H9 (cell line): ENCODE results near the gene RALGAPB. TPM values are rescaled to one million over a fixed set of nuclear protein-coding genes. Genes with fewer than 3 reads are reported as not detected.

Source experiments
- DNase-seq: peaks from one replicate; pipeline ENCODE4 v3.0.0-alpha.2; 2017
- H2AFZ ChIP-seq: one replicate; pipeline ENCODE4 v1.6.1; 2013; ENCODE audit warnings: mild to moderate bottlenecking, low read length, control low read depth, moderate library complexity
- H2AK5ac ChIP-seq: 2 replicates; pipeline ENCODE4 v1.6.1; 2013; ENCODE audit warnings: low read length, control low read depth, mixed read lengths; ENCODE audit not compliant: insufficient read length
- H2BK120ac ChIP-seq: one replicate; pipeline ENCODE4 v1.6.1; 2013; ENCODE audit warnings: low read depth, mild to moderate bottlenecking, low read length, control low read depth, inconsistent platforms; ENCODE audit not compliant: poor library complexity, severe bottlenecking
- H2BK12ac ChIP-seq: 2 replicates; pipeline ENCODE4 v1.6.1; 2013; ENCODE audit warnings: low read length, control low read depth, mixed read lengths, low read depth; ENCODE audit not compliant: insufficient read length
- H2BK15ac ChIP-seq: 2 replicates; pipeline ENCODE4 v1.6.1; 2013; ENCODE audit warnings: low read depth, low read length, control low read depth
- H2BK20ac ChIP-seq: one replicate; pipeline ENCODE4 v1.6.1; 2013; ENCODE audit warnings: low read depth, mild to moderate bottlenecking, low read length, control low read depth, inconsistent platforms; ENCODE audit not compliant: poor library complexity, severe bottlenecking
- H2BK5ac ChIP-seq: 2 replicates; pipeline ENCODE4 v1.6.1; 2013; ENCODE audit warnings: low read length, control low read depth, mixed read lengths; ENCODE audit not compliant: insufficient read length
- H3K14ac ChIP-seq: 2 replicates; pipeline ENCODE4 v1.6.1; 2013; ENCODE audit warnings: low read length, control low read depth; ENCODE audit not compliant: insufficient read depth
- H3K18ac ChIP-seq: 2 replicates; pipeline ENCODE4 v1.6.1; 2013; ENCODE audit warnings: low read depth, mild to moderate bottlenecking, mixed read lengths, low read length, control low read depth; ENCODE audit not compliant: insufficient read length
- H3K23ac ChIP-seq: 2 replicates; pipeline ENCODE4 v1.6.1; 2013; ENCODE audit warnings: low read length, control low read depth, mixed read lengths, low read depth; ENCODE audit not compliant: insufficient read length
- H3K23me2 ChIP-seq: 2 replicates; pipeline ENCODE4 v1.6.1; 2013; ENCODE audit warnings: low read depth, mild to moderate bottlenecking, mixed read lengths, low read length, control low read depth; ENCODE audit not compliant: insufficient read length, poor library complexity, severe bottlenecking
- H3K27ac ChIP-seq: 2 replicates; pipeline ENCODE4 v1.5.1; 2013; ENCODE audit warnings: low read length, control low read depth, mixed read lengths, low read depth; ENCODE audit not compliant: insufficient read length
- H3K27me3 ChIP-seq: 2 replicates; pipeline ENCODE4 v1.6.1; 2013; ENCODE audit warnings: low read length, control low read depth, inconsistent platforms; ENCODE audit not compliant: insufficient read depth
- H3K4ac ChIP-seq: 2 replicates; pipeline ENCODE4 v1.6.1; 2013; ENCODE audit warnings: low read depth, mild to moderate bottlenecking, control low read depth, inconsistent platforms, low read length, moderate library complexity
- H3K4me1 ChIP-seq: 2 replicates; pipeline ENCODE4 v1.6.1; 2013; ENCODE audit warnings: low read length, control low read depth, inconsistent platforms; ENCODE audit not compliant: insufficient read depth
- H3K4me2 ChIP-seq: 2 replicates; pipeline ENCODE4 v1.6.1; 2013; ENCODE audit warnings: low read length, control low read depth, mixed read lengths; ENCODE audit not compliant: insufficient read length, insufficient read depth
- H3K56ac ChIP-seq: 2 replicates; pipeline ENCODE4 v1.6.1; 2013; ENCODE audit warnings: low read depth, mild to moderate bottlenecking, mixed read lengths, low read length, control low read depth; ENCODE audit not compliant: insufficient read length
- H3K79me1 ChIP-seq: 2 replicates; pipeline ENCODE4 v1.6.1; 2013; ENCODE audit warnings: low read depth, mild to moderate bottlenecking, moderate library complexity, low read length, control low read depth, inconsistent platforms; ENCODE audit not compliant: insufficient read depth, poor library complexity, severe bottlenecking
- H3K79me2 ChIP-seq: 2 replicates; pipeline ENCODE4 v1.6.1; 2013; ENCODE audit warnings: low read length, control low read depth, inconsistent platforms; ENCODE audit not compliant: insufficient read depth
- H3K9ac ChIP-seq: 2 replicates; pipeline ENCODE4 v1.6.1; 2013; ENCODE audit warnings: low read length, control low read depth, mixed read lengths; ENCODE audit not compliant: insufficient read length; ENCODE audit errors: extremely low read depth
- H3K9me3 ChIP-seq: one replicate; pipeline ENCODE4 v1.6.1; 2013; ENCODE audit warnings: low read depth, low read length, inconsistent platforms; ENCODE audit not compliant: control insufficient read depth
- H3T11ph ChIP-seq: one replicate; pipeline ENCODE4 v1.6.1; 2013; ENCODE audit warnings: mild to moderate bottlenecking, low read length, control low read depth, inconsistent platforms
- H4K20me1 ChIP-seq: one replicate; pipeline ENCODE4 v1.6.1; 2013; ENCODE audit not compliant: control insufficient read depth, insufficient read length, insufficient read depth
- H4K5ac ChIP-seq: 2 replicates; pipeline ENCODE4 v1.6.1; 2013; ENCODE audit warnings: low read depth, mild to moderate bottlenecking, mixed read lengths, low read length, control low read depth; ENCODE audit not compliant: insufficient read length
- H4K8ac ChIP-seq: replicated peaks from 2 replicates; pipeline ENCODE4 v1.6.1; 2013; ENCODE audit warnings: low read length, control low read depth, mixed read lengths, low read depth; ENCODE audit not compliant: insufficient read length
- H4K91ac ChIP-seq: 2 replicates; pipeline ENCODE4 v1.6.1; 2013; ENCODE audit warnings: low read depth, mild to moderate bottlenecking, moderate library complexity, mixed read lengths, low read length, control low read depth; ENCODE audit not compliant: insufficient read length
- H3K27ac Mint-ChIP-seq, 3 experiments: 2 replicates in 2 of 3; 3 replicates in 1 of 3; pipeline ENCODE4 v1.8.0; 2020 to 2021; ENCODE audit warnings: mixed read lengths in 3 of 3, mild to moderate bottlenecking in 1 of 3, moderate library complexity in 1 of 3
- H3K27me3 Mint-ChIP-seq: 2 replicates; pipeline ENCODE4 v1.8.0; 2021; ENCODE audit warnings: low read depth, mild to moderate bottlenecking, moderate library complexity, mixed read lengths
- H3K36me3 Mint-ChIP-seq, 3 experiments: 2 replicates in 2 of 3; 3 replicates in 1 of 3; pipeline ENCODE4 v1.8.0; 2020 to 2021; ENCODE audit warnings: low read depth in 3 of 3, mixed read lengths in 3 of 3; ENCODE audit not compliant: insufficient read depth in 1 of 3
- H3K4me1 Mint-ChIP-seq, 2 experiments: 2 replicates each; pipeline ENCODE4 v1.8.0; 2020; ENCODE audit warnings: mixed read lengths in 2 of 2
- H3K4me3 Mint-ChIP-seq, 2 experiments: 2 replicates in 1 of 2; 3 replicates in 1 of 2; pipeline ENCODE4 v1.8.0; 2020 to 2021; ENCODE audit warnings: mild to moderate bottlenecking in 2 of 2, mixed read lengths in 2 of 2, moderate library complexity in 1 of 2
- H3K9me3 Mint-ChIP-seq, 2 experiments: 2 replicates in 1 of 2; 3 replicates in 1 of 2; pipeline ENCODE4 v1.8.0; 2020; ENCODE audit warnings: mild to moderate bottlenecking in 2 of 2, mixed read lengths in 2 of 2, moderate library complexity in 1 of 2
- CTCF ChIP-seq: fragments of 200-600 bp; sonication (generic); conservative IDR thresholded peaks from 3 replicates; pipeline ENCODE4 v1.8.0; 2021; ENCODE audit warnings: antibody characterized with exemption, mild to moderate bottlenecking
- WGBS: extraction: QIAGEN DNeasy Blood & Tissue Kit; methylation state at CpG from one replicate; pipeline ENCODE4 v1.1.7; 2013; ENCODE audit warnings: missing lambda C conversion rate, low lambda C conversion rate, mixed read lengths; ENCODE audit not compliant: insufficient read length; ENCODE audit errors: extremely low coverage; 5-methylcytosine and 5-hydroxymethylcytosine counted together
- total RNA-seq: library from RNA; stranded (reverse); gene quantifications from 2 replicates; pipeline ENCODE4 v1.2.1, GENCODE V29; 2021

RALGAPB gene
- total RNA-seq, 1 experiment from 2014 or later, result 28.5 TPM

GRCh38 chr20:38537176-38537575 lies 64.5 kb downstream of the RALGAPB start:
- Histone ChIP-seq H3K23ac (no peak overlapping the region), H2BK120ac (no peak overlapping the region), H3K14ac (no peak overlapping the region), H3K27me3 (no peaks in the 10 kb centered on the region), H4K91ac (no peak overlapping the region), H2BK12ac (no peak overlapping the region), H2BK20ac (no peak overlapping the region), H2BK5ac (no peak overlapping the region), H3K23me2 (no peaks in the 10 kb centered on the region), H3K4ac (no peak overlapping the region), H4K8ac (no peak overlapping the region), H2AFZ (no peak overlapping the region), H3K79me1 (no peaks in the 10 kb centered on the region), H2BK15ac (no peak overlapping the region), H3K4me1 (no peaks in the 10 kb centered on the region), H3K27ac (no peak overlapping the region), H3K9me3 (no peaks in the 10 kb centered on the region), H2AK5ac (no peak overlapping the region), H3K18ac (no peak overlapping the region), H3K79me2 (no peaks in the 10 kb centered on the region), H3K4me2 (no peak overlapping the region), H3T11ph (no peak overlapping the region), H4K5ac (no peak overlapping the region), H3K56ac (no peak overlapping the region), H4K20me1 (no peaks in the 10 kb centered on the region), H3K9ac (no peak overlapping the region)
- WGBS, result no CpG with 5 or more reads among the region's 1 CpG
- Mint-ChIP-seq H3K27ac (no peak overlapping the region), H3K4me1 (no peaks in the 10 kb centered on the region), H3K9me3 (no peaks in the 10 kb centered on the region), H3K27me3 (no peaks in the 10 kb centered on the region), H3K36me3 (peaks cover 22 to 68% (median 57%) of the 10 kb centered on the region in 3 experiments; a peak in 6 of 7 replicates), H3K4me3 (no peak overlapping the region)
- TF ChIP-seq CTCF, result no peak
- no peak for DNase-seq
